BJ (cell line): ENCODE data around the gene IL15RA. TPM values are rescaled to one million over a fixed set of nuclear protein-coding genes. Genes with fewer than 3 reads are reported as not detected.

Experiments used
- CTCF ChIA-PET: fragments of 350-600 bp; formaldehyde crosslinking; extraction: SDS; loops from one replicate; lab custom pipeline; 2021; ENCODE audit warnings: antibody characterized with exemption, inconsistent platforms; lab: Yijun Ruan, JAX
- POLR2A ChIA-PET: fragments of 300-600 bp; sonication (Branson Sonifier 250); formaldehyde crosslinking; extraction: SDS; loops from one replicate; lab custom pipeline; 2021; ENCODE audit warnings: antibody characterized with exemption; lab: Charles Lee
- DNase-seq: peaks from one replicate; pipeline ENCODE4 v3.0.0-alpha.2; 2011; ENCODE audit warnings: low read depth
- H3K27me3 ChIP-seq: 2 replicates; pipeline ENCODE4 v1.6.0; 2011; ENCODE audit warnings: low read length; ENCODE audit not compliant: control insufficient read depth, insufficient read depth
- H3K36me3 ChIP-seq: 2 replicates; pipeline ENCODE4 v1.5.1; 2011; ENCODE audit warnings: low read length; ENCODE audit not compliant: control insufficient read depth, insufficient read depth
- H3K4me3 ChIP-seq: 2 replicates; pipeline ENCODE4 v1.5.1; 2011; ENCODE audit warnings: low read depth, mild to moderate bottlenecking, control low read depth, low read length
- polyA plus RNA-seq: library from polyadenylated mRNA; depleted of rRNA; stranded (reverse); fragments of >200 nt; gene quantifications from 2 replicates; pipeline ENCODE4 v1.2.3, GENCODE V29; 2011
- TF ChIP-seq, protein P1 (sequence below): IDR thresholded peaks from 2 replicates; pipeline ENCODE4 v1.5.1; 2011; ENCODE audit warnings: low read depth, mild to moderate bottlenecking, control low read depth, inconsistent platforms, low read length, moderate library complexity; ENCODE audit not compliant: insufficient read depth

The IL15RA gene
- polyA plus RNA-seq, 1 experiment, result 7.5 TPM

DNA sequence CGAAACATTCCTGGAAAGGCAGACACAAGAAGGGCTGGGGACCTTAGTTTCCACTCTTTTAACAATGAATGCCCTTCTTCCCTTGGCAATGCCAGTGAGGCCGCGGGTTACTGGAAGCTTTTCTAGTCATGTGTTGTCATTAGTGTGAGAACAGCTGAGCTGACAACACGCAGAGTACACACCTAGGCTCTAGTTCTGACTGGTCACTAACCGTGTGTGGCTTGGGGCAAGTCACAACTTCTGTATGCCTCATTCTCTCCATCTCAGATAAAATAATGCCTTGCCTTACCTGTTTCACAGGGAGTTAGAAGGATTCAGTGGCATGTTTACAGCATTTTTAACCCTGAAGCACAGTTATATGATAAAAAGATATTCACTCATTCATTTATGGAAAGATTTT lies 55.6 kb downstream of the IL15RA start:
- H3K4me3 ChIP-seq, result no peak overlapping the region
- POLR2A ChIA-PET, result no interaction called here
- CTCF ChIA-PET, result interaction anchor here (1.0 kb wide), 1 partner anchor 25 kb away, joined by 3 read pairs; no protein-coding TSS in a partner anchor
- DNase-seq, result no peak
- TF ChIP-seq, protein P1, sequence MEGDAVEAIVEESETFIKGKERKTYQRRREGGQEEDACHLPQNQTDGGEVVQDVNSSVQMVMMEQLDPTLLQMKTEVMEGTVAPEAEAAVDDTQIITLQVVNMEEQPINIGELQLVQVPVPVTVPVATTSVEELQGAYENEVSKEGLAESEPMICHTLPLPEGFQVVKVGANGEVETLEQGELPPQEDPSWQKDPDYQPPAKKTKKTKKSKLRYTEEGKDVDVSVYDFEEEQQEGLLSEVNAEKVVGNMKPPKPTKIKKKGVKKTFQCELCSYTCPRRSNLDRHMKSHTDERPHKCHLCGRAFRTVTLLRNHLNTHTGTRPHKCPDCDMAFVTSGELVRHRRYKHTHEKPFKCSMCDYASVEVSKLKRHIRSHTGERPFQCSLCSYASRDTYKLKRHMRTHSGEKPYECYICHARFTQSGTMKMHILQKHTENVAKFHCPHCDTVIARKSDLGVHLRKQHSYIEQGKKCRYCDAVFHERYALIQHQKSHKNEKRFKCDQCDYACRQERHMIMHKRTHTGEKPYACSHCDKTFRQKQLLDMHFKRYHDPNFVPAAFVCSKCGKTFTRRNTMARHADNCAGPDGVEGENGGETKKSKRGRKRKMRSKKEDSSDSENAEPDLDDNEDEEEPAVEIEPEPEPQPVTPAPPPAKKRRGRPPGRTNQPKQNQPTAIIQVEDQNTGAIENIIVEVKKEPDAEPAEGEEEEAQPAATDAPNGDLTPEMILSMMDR, result no peak
- no peaks in the 10 kb centered on the region for H3K27me3 ChIP-seq
- peaks cover 33% of the 10 kb centered on the region for H3K36me3 ChIP-seq

DNA sequence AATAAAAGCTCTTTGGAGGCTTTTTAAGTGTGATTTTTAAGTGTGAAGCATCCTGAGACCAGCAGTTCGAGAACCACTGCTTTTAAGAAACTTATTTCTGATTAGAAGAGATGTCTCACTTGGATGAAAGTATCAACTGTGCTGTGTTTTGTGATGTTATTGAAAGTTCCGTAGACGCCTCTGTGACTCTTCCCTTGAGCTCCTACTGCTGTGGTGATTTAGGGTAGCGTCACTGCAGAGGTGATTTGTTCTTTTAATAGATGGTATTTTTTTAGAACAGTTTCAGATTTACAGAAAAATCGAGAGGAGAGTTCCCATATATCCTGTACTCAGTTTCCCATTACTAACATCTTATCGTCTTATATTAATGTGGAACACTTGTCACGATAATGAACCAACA lies 57.8 kb downstream of the IL15RA start:
- Histone ChIP-seq H3K4me3 (no peak overlapping the region), H3K27me3 (no peaks in the 10 kb centered on the region), H3K36me3 (peaks cover 36% of the 10 kb centered on the region)
- ChIA-PET POLR2A (no interaction called here), CTCF (interaction anchor here (0.7 kb wide), 1 partner anchor 10 kb away, joined by 3 read pairs; no protein-coding TSS in a partner anchor)
- DNase-seq, result no peak
- TF ChIP-seq, protein P1, result no peak

DNA sequence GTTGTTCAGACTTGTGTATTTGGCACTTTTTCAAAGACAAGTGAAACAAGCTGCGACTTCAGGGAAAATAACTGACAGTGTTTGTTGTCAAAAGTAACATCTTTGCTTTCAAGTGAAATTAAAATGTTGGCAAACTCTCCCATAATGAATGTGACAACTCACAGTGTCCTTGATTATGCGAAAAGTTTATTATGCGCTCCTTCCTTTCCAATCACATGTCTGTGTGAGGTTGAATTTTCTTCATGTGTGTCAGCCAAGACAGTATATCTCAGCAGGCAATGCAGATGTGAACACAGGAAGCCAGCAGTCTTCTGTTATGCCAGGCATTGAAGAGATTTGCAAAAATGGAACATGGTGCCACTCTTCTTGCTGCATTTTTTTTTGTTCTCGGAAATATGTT lies 58.6 kb downstream of the IL15RA start:
- DNase-seq, result no peak
- H3K4me3 ChIP-seq, result no peak overlapping the region
- ChIA-PET CTCF (interaction anchor here (0.7 kb wide), 1 partner anchor 10 kb away, joined by 3 read pairs; no protein-coding TSS in a partner anchor), POLR2A (no interaction called here)
- TF ChIP-seq, protein P1, result no peak
- peaks cover 37% of the 10 kb centered on the region for H3K36me3 ChIP-seq
- no peaks in the 10 kb centered on the region for H3K27me3 ChIP-seq

DNA sequence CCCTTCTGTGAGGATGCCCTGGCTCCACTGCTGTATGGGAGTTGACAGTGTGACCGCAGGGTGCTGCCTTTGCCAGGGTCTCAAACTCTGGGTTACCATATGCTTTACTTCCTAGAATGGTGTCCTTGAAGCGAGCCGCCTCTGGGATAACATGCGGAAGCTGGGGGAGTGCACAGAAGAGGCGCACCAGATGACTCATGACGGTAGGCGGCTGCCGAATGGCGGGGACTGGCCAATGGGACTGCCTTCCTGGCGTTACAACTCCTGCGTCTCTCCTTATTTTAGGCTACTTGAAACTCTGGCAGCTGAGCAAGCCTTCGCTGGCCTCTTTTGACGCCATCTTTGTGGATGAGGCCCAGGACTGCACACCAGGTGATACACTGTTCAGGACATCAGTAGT lies 60.0 kb downstream of the IL15RA start:
- CTCF ChIA-PET, result no interaction called here
- H3K27me3 ChIP-seq, result no peaks in the 10 kb centered on the region
- H3K36me3 ChIP-seq, result peaks cover 39% of the 10 kb centered on the region
- POLR2A ChIA-PET, result no interaction called here
- H3K4me3 ChIP-seq, result no peak overlapping the region
- TF ChIP-seq, protein P1, result no peak
- no peak for DNase-seq

DNA sequence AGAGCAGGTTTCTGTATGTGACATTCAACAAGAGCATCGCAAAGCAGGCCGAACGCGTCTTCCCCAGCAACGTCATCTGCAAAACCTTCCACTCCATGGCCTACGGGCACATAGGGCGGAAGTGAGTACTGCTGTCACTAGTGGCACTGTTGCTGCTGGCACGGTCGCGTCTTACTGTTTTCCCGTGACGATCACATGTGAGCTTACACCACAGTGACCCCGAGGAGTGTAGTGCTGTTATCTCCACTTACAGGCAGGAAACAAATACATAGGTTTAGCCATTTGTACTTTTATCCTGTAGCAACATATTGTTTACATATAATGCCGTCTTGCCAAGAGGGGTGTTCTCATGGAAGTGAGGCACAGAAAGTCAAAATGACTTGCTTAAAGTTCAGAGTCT lies 61.9 kb downstream of the IL15RA start:
- no peaks in the 10 kb centered on the region for H3K27me3 ChIP-seq
- peaks cover 44% of the 10 kb centered on the region for H3K36me3 ChIP-seq
- POLR2A ChIA-PET, result no interaction called here
- CTCF ChIA-PET, result no interaction called here
- TF ChIP-seq, protein P1, result no peak
- H3K4me3 ChIP-seq, result no peak overlapping the region
- no peak for DNase-seq
